Measurements from ENCODE around the gene DENND11. TPM values are rescaled to one million over a fixed set of nuclear protein-coding genes. Genes with fewer than 3 reads are reported as not detected.

DENND11 gene
- total and polyA plus RNA-seq, 2 donors (not counting 3 experiments of a cell fraction or from before 2014, with no cell fraction given), result 14.7 to 25.9 TPM

DNA sequence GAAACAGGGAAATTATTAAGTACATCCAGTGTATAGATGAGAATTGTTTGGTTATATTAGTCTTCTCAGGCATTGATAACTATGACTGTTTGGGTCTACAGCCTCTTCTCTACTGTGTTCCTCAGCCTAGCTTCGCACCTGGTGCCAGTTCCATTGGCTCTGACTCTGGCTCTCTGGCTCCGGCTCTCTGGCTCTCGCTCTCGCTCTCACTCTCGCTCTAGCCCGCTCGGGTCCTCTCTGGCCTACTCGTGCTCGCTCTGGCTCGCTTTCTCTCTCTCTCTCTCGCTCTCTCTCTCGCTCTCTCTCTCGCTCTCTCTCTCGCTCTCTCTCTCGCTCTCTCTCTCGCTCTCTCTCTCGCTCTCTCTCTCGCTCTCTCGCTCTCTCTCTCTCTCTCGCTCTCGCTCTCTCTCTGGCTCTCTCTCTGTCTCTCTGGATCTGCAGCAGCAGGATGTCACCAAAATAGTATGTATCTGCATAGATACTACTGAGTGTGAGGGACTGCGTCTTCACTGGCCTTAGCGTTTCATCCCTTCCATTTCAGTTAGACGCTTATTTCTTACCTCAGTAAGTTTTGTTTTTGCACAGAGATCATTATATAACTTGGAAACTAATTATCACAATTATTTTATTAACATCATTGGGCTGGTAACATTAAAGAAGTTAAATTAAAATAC is 29.6 kb upstream of the DENND11 start:
- Histone ChIP-seq H3K9ac (replicated peaks; ENCODE audit: extremely low read depth, insufficient read depth, low read length) (no peak overlapping the region), H3K9me3 (replicated peaks; ENCODE audit: control insufficient read depth, insufficient read depth, low read length) (no peaks in the 10 kb centered on the region), H3K4me1 (ENCODE audit: control insufficient read depth, extremely low read depth, insufficient read depth, low read length) (no peaks in the 10 kb centered on the region), H3K4me2 (ENCODE audit: insufficient read depth, low read length) (no peak overlapping the region), H3K9me1 (replicated peaks; ENCODE audit: control insufficient read depth, extremely low read depth, insufficient read depth, low read length) (no peaks in the 10 kb centered on the region), H3K27ac (ENCODE audit: insufficient read depth, low read depth, low read length) (no peak overlapping the region), H3K27me3 (ENCODE audit: control insufficient read depth in 2 of 2, insufficient read depth in 2 of 2, low read length in 2 of 2) (peaks cover 0 to 2% of the 10 kb centered on the region in 2 experiments), H2AFZ (ENCODE audit: low read depth, low read length) (no peak overlapping the region), H3K79me2 (ENCODE audit: control insufficient read depth, insufficient read depth, low read length) (no peaks in the 10 kb centered on the region), H4K20me1 (replicated peaks; ENCODE audit: control insufficient read depth, extremely low read depth, insufficient read depth, low read length) (no peaks in the 10 kb centered on the region), H3K36me3 (ENCODE audit: control insufficient read depth in 2 of 2, extremely low read depth in 1 of 2, insufficient read depth in 2 of 2, low read length in 2 of 2) (no peaks in the 10 kb centered on the region), H3K4me3 (replicated peaks in 1 of 3; ENCODE audit: insufficient read depth in 1 of 3, low read depth in 1 of 3, low read length in 3 of 3) (no peak overlapping the region)
- CTCF ChIA-PET, result interaction anchor here (1.0 kb wide), 2 partner anchors 77 kb away, joined by 3 to 4 read pairs; no protein-coding TSS in a partner anchor
- no TSS peak for BruUV-seq (replicated peaks)
- dilution Hi-C loops (cut with MboI; ENCODE audit: extremely low pct_ligation_motif_present, low sequenced_read_pairs) (no loop called here), intact Hi-C loops (cut with micrococcal nuclease) (no loop called here)
- FAIRE-seq (no peak), DNase-seq (ENCODE audit: low read depth, low spot score) (no peak)
- POLR2A ChIA-PET, result no interaction called here
- TF ChIP-seq POLR2AphosphoS5 (IDR thresholded peaks at IDR 0.05; ENCODE audit: insufficient read depth, low read depth, low read length), result no peak
- TF ChIP-seq CTCF (IDR thresholded peaks at IDR 0.05; ENCODE audit: extremely low read depth in 1 of 2, insufficient read depth in 1 of 2, low read depth in 1 of 2, low read length in 2 of 2), result no peak

GRCh38 chr7:141729020-141729419 is 27.1 kb upstream of the DENND11 start:
- H4K20me1 ChIP-seq (replicated peaks; ENCODE audit: control insufficient read depth, extremely low read depth, insufficient read depth, low read length), result no peaks in the 10 kb centered on the region
- BruUV-seq (replicated peaks), result no TSS peak
- no peak overlapping the region for H2AFZ ChIP-seq (ENCODE audit: low read depth, low read length)
- H3K36me3 ChIP-seq (ENCODE audit: control insufficient read depth in 2 of 2, extremely low read depth in 1 of 2, insufficient read depth in 2 of 2, low read length in 2 of 2), result no peaks in the 10 kb centered on the region
- dilution Hi-C loops (cut with MboI; ENCODE audit: extremely low pct_ligation_motif_present, low sequenced_read_pairs), result no loop called here
- no peak overlapping the region for H3K4me2 ChIP-seq (ENCODE audit: insufficient read depth, low read length)
- H3K9ac ChIP-seq (replicated peaks; ENCODE audit: extremely low read depth, insufficient read depth, low read length), result no peak overlapping the region
- no peaks in the 10 kb centered on the region for H3K9me3 ChIP-seq (replicated peaks; ENCODE audit: control insufficient read depth, insufficient read depth, low read length)
- H3K27me3 ChIP-seq (ENCODE audit: control insufficient read depth in 2 of 2, insufficient read depth in 2 of 2, low read length in 2 of 2), result peaks cover 0 to 2% of the 10 kb centered on the region in 2 experiments
- TF ChIP-seq MYC (IDR thresholded peaks at IDR 0.05; ENCODE audit: low read depth, low read length) (no peak), CTCF (IDR thresholded peaks at IDR 0.05; ENCODE audit: extremely low read depth in 1 of 2, insufficient read depth in 1 of 2, low read depth in 1 of 2, low read length in 2 of 2) (no peak), GATA2 (IDR thresholded peaks at IDR 0.05; ENCODE audit: insufficient read depth, insufficient read length, low read depth, low read length) (no peak), POLR2AphosphoS5 (IDR thresholded peaks at IDR 0.05; ENCODE audit: insufficient read depth, low read depth, low read length) (no peak), FOS (IDR thresholded peaks at IDR 0.05; ENCODE audit: borderline replicate concordance, insufficient read depth, low read length) (no peak), EZH2 (IDR thresholded peaks at IDR 0.05; ENCODE audit: borderline replicate concordance, low read depth, low read length, severe bottlenecking) (no peak), POLR2A (IDR thresholded peaks at IDR 0.05; ENCODE audit: low read depth, low read length) (no peak), MAX (IDR thresholded peaks at IDR 0.05; ENCODE audit: insufficient read depth, insufficient read length) (no peak), JUN (IDR thresholded peaks at IDR 0.05; ENCODE audit: borderline replicate concordance, insufficient read depth, insufficient read length, low read depth) (no peak)
- POLR2A ChIA-PET, result no interaction called here
- DNase-seq (ENCODE audit: low read depth, low spot score) (no peak), FAIRE-seq (no peak)
- intact Hi-C loops (cut with micrococcal nuclease), result no loop called here
- CTCF ChIA-PET, result interaction anchor here (1.4 to 3.3 kb wide), 2 partner anchors 9 to 57 kb away, joined by 3 to 16 read pairs; partner anchors contain the start of gene SSBP1
- no peak overlapping the region for H3K4me3 ChIP-seq (replicated peaks in 1 of 3; ENCODE audit: insufficient read depth in 1 of 3, low read depth in 1 of 3, low read length in 3 of 3)
- no peaks in the 10 kb centered on the region for H3K79me2 ChIP-seq (ENCODE audit: control insufficient read depth, insufficient read depth, low read length)
- H3K9me1 ChIP-seq (replicated peaks; ENCODE audit: control insufficient read depth, extremely low read depth, insufficient read depth, low read length), result no peaks in the 10 kb centered on the region
- H3K4me1 ChIP-seq (ENCODE audit: control insufficient read depth, extremely low read depth, insufficient read depth, low read length), result no peaks in the 10 kb centered on the region
- no peak overlapping the region for H3K27ac ChIP-seq (ENCODE audit: insufficient read depth, low read depth, low read length)
